Endothelial cell of umbilical vein (primary cell): ENCODE measurements around the gene LARP7. TPM values are rescaled to one million over a fixed set of nuclear protein-coding genes. Genes with fewer than 3 reads are reported as not detected.

Experiments
- BruUV-seq: library from RNA; stranded (reverse); fragments of 400-500 nt; replicated peaks from 2 replicates; lab custom pipeline; 2021; lab: Mats Ljungman, UMichigan
- CTCF ChIA-PET: fragments of 300-600, 350-600 bp; sonication (Branson Sonifier 250); formaldehyde crosslinking; loops from one replicate; lab custom pipeline; 2021; ENCODE audit warnings: antibody characterized with exemption, inconsistent platforms; lab: Charles Lee
- POLR2A ChIA-PET: fragments of 300-600, 350-600 bp; sonication (Branson Sonifier 250); formaldehyde crosslinking; loops from one replicate; lab custom pipeline; 2021; ENCODE audit warnings: antibody characterized with exemption, inconsistent platforms; lab: Charles Lee
- DNase-seq: peaks from one replicate; pipeline ENCODE4 v3.0.0-alpha.2; 2011; ENCODE audit warnings: low read depth, low spot score
- FAIRE-seq: peaks from 2 replicates; lab custom pipeline; 2011; peaks lifted over from hg19 to GRCh38; lab: Jason Lieb, UNC
- H2AFZ ChIP-seq: 2 replicates; pipeline ENCODE4 v1.6.0; 2012; ENCODE audit warnings: low read depth, low read length, control low read depth, inconsistent platforms
- H3K27ac ChIP-seq: 2 replicates; pipeline ENCODE4 v1.5.1; 2011; ENCODE audit warnings: low read depth, mild to moderate bottlenecking, control low read depth, low read length, moderate library complexity; ENCODE audit not compliant: insufficient read depth
- H3K27me3 ChIP-seq, 2 experiments: 2 replicates each; pipeline versions ENCODE4 v1.6.0 to v1.6.1; 2011; ENCODE audit warnings: low read length in 2 of 2, mixed read lengths in 1 of 2; ENCODE audit not compliant: control insufficient read depth in 2 of 2, insufficient read depth in 2 of 2
- H3K36me3 ChIP-seq, 2 experiments: 2 replicates in 1 of 2; 3 replicates in 1 of 2; pipeline ENCODE4 v1.5.1; 2011; ENCODE audit warnings: low read length in 2 of 2, mild to moderate bottlenecking in 1 of 2, moderate library complexity in 1 of 2; ENCODE audit not compliant: control insufficient read depth in 2 of 2, insufficient read depth in 2 of 2; ENCODE audit errors: extremely low read depth in 1 of 2
- H3K4me1 ChIP-seq: 3 replicates; pipeline ENCODE4 v1.5.1; 2011; ENCODE audit warnings: mild to moderate bottlenecking, low read length; ENCODE audit not compliant: control insufficient read depth, insufficient read depth; ENCODE audit errors: extremely low read depth
- H3K4me2 ChIP-seq: 2 replicates; pipeline ENCODE4 v1.6.1; 2011; ENCODE audit warnings: low read length, control low read depth, mixed read lengths; ENCODE audit not compliant: insufficient read depth
- H3K4me3 ChIP-seq, 3 experiments: fragments of 200-600 bp in 1 of 3; sonication (generic), shearing (Covaris generic) in 1 of 3; replicated peaks in 1 of 3; 2 replicates each; pipeline ENCODE4 v1.5.1; 2011 to 2016; ENCODE audit warnings: control low read depth in 3 of 3, low read length in 3 of 3, mild to moderate bottlenecking in 2 of 3, inconsistent platforms in 1 of 3, low read depth in 1 of 3, moderate library complexity in 1 of 3; ENCODE audit not compliant: insufficient read depth in 1 of 3
- H3K79me2 ChIP-seq: 2 replicates; pipeline ENCODE4 v1.6.0; 2012; ENCODE audit warnings: low read length, inconsistent platforms; ENCODE audit not compliant: control insufficient read depth, insufficient read depth
- H3K9ac ChIP-seq: replicated peaks from 2 replicates; pipeline ENCODE3; 2011; ENCODE audit warnings: low read length, control low read depth; ENCODE audit not compliant: insufficient read depth; ENCODE audit errors: extremely low read depth
- H3K9me1 ChIP-seq: replicated peaks from 3 replicates; pipeline ENCODE4 v1.6.0; 2011; ENCODE audit warnings: mild to moderate bottlenecking, low read length; ENCODE audit not compliant: control insufficient read depth, insufficient read depth; ENCODE audit errors: extremely low read depth
- H3K9me3 ChIP-seq: replicated peaks from 2 replicates; pipeline ENCODE4 v1.5.1; 2012; ENCODE audit warnings: low read length, inconsistent platforms; ENCODE audit not compliant: control insufficient read depth, insufficient read depth
- H4K20me1 ChIP-seq: replicated peaks from 2 replicates; pipeline ENCODE3; 2011; ENCODE audit warnings: mild to moderate bottlenecking, low read length; ENCODE audit not compliant: control insufficient read depth, insufficient read depth; ENCODE audit errors: extremely low read depth
- CTCF ChIP-seq, 2 donors: IDR thresholded peaks; 1 replicate in 1 of 2; 2 replicates in 1 of 2; pipeline ENCODE4 v1.5.1; 2011; ENCODE audit warnings: low read length in 2 of 2, mild to moderate bottlenecking in 2 of 2, moderate library complexity in 2 of 2, control low read depth in 1 of 2, inconsistent platforms in 1 of 2, low read depth in 1 of 2; ENCODE audit not compliant: insufficient read depth in 1 of 2; ENCODE audit errors: extremely low read depth in 1 of 2
- EZH2 ChIP-seq: IDR thresholded peaks from 2 replicates; pipeline ENCODE4 v1.6.1; 2012; ENCODE audit warnings: borderline replicate concordance, low read depth, mild to moderate bottlenecking, moderate library complexity, low read length, inconsistent platforms; ENCODE audit not compliant: severe bottlenecking
- FOS ChIP-seq: IDR thresholded peaks from 2 replicates; pipeline ENCODE4 v1.6.1; 2011; ENCODE audit warnings: mild to moderate bottlenecking, low read length, moderate library complexity, borderline replicate concordance; ENCODE audit not compliant: insufficient read depth
- GATA2 ChIP-seq: IDR thresholded peaks from 2 replicates; pipeline ENCODE4 v1.7.0; 2011; ENCODE audit warnings: low read depth, mild to moderate bottlenecking, moderate library complexity, mixed read lengths, low read length; ENCODE audit not compliant: insufficient read length, insufficient read depth
- JUN ChIP-seq: IDR thresholded peaks from 2 replicates; pipeline ENCODE4 v1.6.1; 2011; ENCODE audit warnings: borderline replicate concordance, low read depth; ENCODE audit not compliant: insufficient read length, insufficient read depth
- POLR2A ChIP-seq: IDR thresholded peaks from 2 replicates; pipeline ENCODE4 v1.6.1; 2012; ENCODE audit warnings: low read depth, mild to moderate bottlenecking, control low read depth, low read length
- POLR2AphosphoS5 ChIP-seq: IDR thresholded peaks from 2 replicates; pipeline ENCODE4 v1.6.1; 2012; ENCODE audit warnings: low read depth, mild to moderate bottlenecking, control low read depth, low read length, moderate library complexity; ENCODE audit not compliant: insufficient read depth
- dilution Hi-C: fragments of 300-500 bp; cut with MboI; formaldehyde crosslinking; loops from one replicate; pipeline ENCODE4 v1.15.0; 2019; ENCODE audit warnings: low sequenced_read_pairs; ENCODE audit not compliant: extremely low pct_ligation_motif_present
- intact Hi-C: fragments of 100-400 bp; cut with micrococcal nuclease; formaldehyde crosslinking; loops from one replicate; pipeline ENCODE4 v1.10.0; 2022
- polyA plus RNA-seq, 4 experiments: library from polyadenylated mRNA; depleted of rRNA in 3 of 4; stranded (reverse) in 3 of 4; unstranded in 1 of 4; fragments of >200 nt; gene quantifications; 2 replicates each; pipeline versions ENCODE4 v1.2.1 to v1.2.3, GENCODE V29; 2011 to 2012; ENCODE audit warnings: missing spikeins in 1 of 4
- total RNA-seq: library from RNA; stranded (reverse); gene quantifications from 2 replicates; pipeline ENCODE4 v1.2.3, GENCODE V29; 2021
- TF ChIP-seq, protein P1 (sequence below): IDR thresholded peaks from 2 replicates; pipeline ENCODE4 v1.6.1; 2011; ENCODE audit not compliant: insufficient read depth, insufficient read length

Gene LARP7
- total and polyA plus RNA-seq, 2 donors (not counting 3 experiments of a cell fraction or from before 2014, with no cell fraction given): 6.9 to 35.1 TPM

DNA sequence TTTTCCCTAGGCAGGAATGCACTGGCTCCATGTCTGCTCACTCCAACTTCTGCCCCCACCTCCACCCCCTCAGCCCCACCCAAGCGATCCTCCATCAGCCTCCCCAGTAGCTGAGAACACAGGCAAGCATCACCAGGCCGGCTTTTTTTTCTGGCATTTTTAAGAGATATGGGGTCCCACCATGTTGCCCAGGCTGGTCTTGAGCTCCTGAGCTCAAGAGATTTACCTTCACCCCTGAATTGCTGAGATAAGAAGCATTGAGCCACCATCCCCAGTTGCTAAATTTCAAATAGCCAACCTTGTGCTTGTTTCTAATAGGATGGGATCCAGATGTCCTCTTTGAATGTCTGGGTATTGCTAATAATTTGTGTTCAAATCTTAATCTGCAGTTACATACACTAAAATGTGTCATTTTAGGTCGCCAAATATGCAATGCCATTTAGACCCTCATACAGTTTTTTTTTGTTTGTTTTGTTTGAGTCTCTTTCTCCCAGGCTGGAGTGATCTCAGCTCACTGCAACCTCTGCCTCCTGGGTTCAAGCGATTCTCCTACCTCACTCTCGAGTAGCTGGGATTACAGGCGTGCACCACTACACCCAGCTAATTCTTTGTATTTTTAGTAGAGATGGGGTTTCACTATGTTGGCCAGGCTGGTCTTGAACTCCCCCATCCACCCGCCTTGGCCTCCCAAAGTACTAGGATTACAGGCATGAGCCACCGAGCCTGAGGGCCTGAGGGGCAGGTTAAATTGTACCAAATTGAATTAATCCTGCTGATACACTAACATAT is 8.8 kb downstream of the LARP7 start:
- no peak for FAIRE-seq
- no TSS peak for BruUV-seq
- peaks cover 5% of the 10 kb centered on the region for H3K79me2 ChIP-seq
- no peaks in the 10 kb centered on the region for H3K9me1 ChIP-seq
- peaks cover 5 to 9% of the 10 kb centered on the region in 2 experiments for H3K36me3 ChIP-seq
- POLR2A ChIA-PET: no interaction called here
- intact Hi-C loops (no loop called here), dilution Hi-C loops (no loop called here)
- H3K4me2 ChIP-seq: no peak overlapping the region
- no peaks in the 10 kb centered on the region for H3K9me3 ChIP-seq
- no peak overlapping the region for H3K9ac ChIP-seq
- TF ChIP-seq EZH2 (no peak), JUN (no peak), POLR2A (no peak), POLR2AphosphoS5 (no peak), CTCF (IDR thresholded peaks at IDR 0.05; ENCODE audit: extremely low read depth in 1 of 2, insufficient read depth in 1 of 2, low read depth in 1 of 2, low read length in 2 of 2) (no peak), FOS (no peak), GATA2 (no peak)
- TF ChIP-seq, protein P1, sequence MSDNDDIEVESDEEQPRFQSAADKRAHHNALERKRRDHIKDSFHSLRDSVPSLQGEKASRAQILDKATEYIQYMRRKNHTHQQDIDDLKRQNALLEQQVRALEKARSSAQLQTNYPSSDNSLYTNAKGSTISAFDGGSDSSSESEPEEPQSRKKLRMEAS: no peak
- no peaks in the 10 kb centered on the region for H3K27me3 ChIP-seq
- CTCF ChIA-PET: interaction anchor here (0.6 to 1.7 kb wide), 2 partner anchors 117 to 410 kb away, joined by 3 to 5 read pairs; no protein-coding TSS in a partner anchor
- no peak overlapping the region for H3K4me3 ChIP-seq
- H4K20me1 ChIP-seq: no peaks in the 10 kb centered on the region
- H3K4me1 ChIP-seq: no peaks in the 10 kb centered on the region
- H2AFZ ChIP-seq: no peak overlapping the region
- no peak overlapping the region for H3K27ac ChIP-seq
- DNase-seq: no peak
